AG04450 (cell line): ENCODE measurements around the gene TMBIM4. TPM values are rescaled to one million over a fixed set of nuclear protein-coding genes. Genes with fewer than 3 reads are reported as not detected.

Experiments
- CTCF ChIA-PET: fragments of 300-600, 350-600 bp; formaldehyde crosslinking; extraction: SDS; loops from one replicate; lab custom pipeline; 2022; ENCODE audit warnings: antibody characterized with exemption, inconsistent platforms; lab: Charles Lee
- POLR2A ChIA-PET: fragments of 350-600 bp; formaldehyde crosslinking; extraction: SDS; loops from one replicate; lab custom pipeline; 2021; ENCODE audit warnings: antibody characterized with exemption, inconsistent platforms; lab: Yijun Ruan, JAX
- DNase-seq: peaks from one replicate; pipeline ENCODE4 v3.0.0-alpha.2; 2011; ENCODE audit warnings: low read depth, low spot score
- H3K27ac ChIP-seq: one replicate; pipeline ENCODE4 v1.5.1; 2012; ENCODE audit warnings: low read depth, low read length, control low read depth
- H3K27me3 ChIP-seq: one replicate; pipeline ENCODE4 v1.6.0; 2012; ENCODE audit warnings: low read length; ENCODE audit not compliant: control insufficient read depth, insufficient read depth
- H3K4me3 ChIP-seq: 2 replicates; pipeline ENCODE4 v1.5.1; 2011; ENCODE audit warnings: mild to moderate bottlenecking, low read depth, low read length, control low read depth
- H3K9me3 ChIP-seq: 2 replicates; pipeline ENCODE4 v1.5.1; 2012; ENCODE audit warnings: low read length; ENCODE audit not compliant: control insufficient read depth, insufficient read depth
- CTCF ChIP-seq: IDR thresholded peaks from 2 replicates; pipeline ENCODE4 v1.5.1; 2011; ENCODE audit warnings: low read depth, low read length, control low read depth, inconsistent platforms
- polyA plus RNA-seq: library from polyadenylated mRNA; depleted of rRNA; stranded (reverse); fragments of >200 nt; gene quantifications from 2 replicates; pipeline ENCODE4 v1.2.3, GENCODE V29; 2011

TMBIM4 gene
- polyA plus RNA-seq, 1 experiment: 140 TPM

GRCh38 chr12:66196806-66197205 lies 27.0 kb upstream of the TMBIM4 start:
- no peak for DNase-seq
- H3K27ac ChIP-seq: no peak overlapping the region
- POLR2A ChIA-PET: no interaction called here
- CTCF ChIA-PET: no interaction called here
- H3K9me3 ChIP-seq: peaks cover 3% of the 10 kb centered on the region; the same call in 1 of the 2 replicates
- no peaks in the 10 kb centered on the region for H3K27me3 ChIP-seq
- TF ChIP-seq CTCF: no peak
- H3K4me3 ChIP-seq: no peak overlapping the region

- no peak for DNase-seq
- no peak overlapping the region for H3K27ac ChIP-seq
- TF ChIP-seq CTCF: no peak
- H3K4me3 ChIP-seq: no peak overlapping the region
- CTCF ChIA-PET: interaction anchor here (0.6 kb wide), 1 partner anchor 1398 kb away, joined by 3 read pairs; no protein-coding TSS in a partner anchor
- POLR2A ChIA-PET: no interaction called here
- H3K27me3 ChIP-seq: no peaks in the 10 kb centered on the region
- peaks cover 2% of the 10 kb centered on the region; the same call in 1 of the 2 replicates for H3K9me3 ChIP-seq
Measured at GRCh38 chr12:66195242-66195641, 25.4 kb upstream of the TMBIM4 start.

GRCh38 chr12:66194122-66194521 lies 24.3 kb upstream of the TMBIM4 start:
- no peak for DNase-seq
- Histone ChIP-seq H3K4me3 (no peak overlapping the region), H3K27ac (no peak overlapping the region), H3K9me3 (no peaks in the 10 kb centered on the region; the same call in 1 of the 2 replicates), H3K27me3 (no peaks in the 10 kb centered on the region)
- ChIA-PET CTCF (no interaction called here), POLR2A (no interaction called here)
- no peak for TF ChIP-seq CTCF

- no peak for TF ChIP-seq CTCF
- no peak for DNase-seq
- CTCF ChIA-PET: interaction anchor here (0.5 to 1.8 kb wide), 3 partner anchors 51 to 729 kb away, joined by 3 to 5 read pairs (median 3); no protein-coding TSS in a partner anchor
- POLR2A ChIA-PET: interaction anchor here (0.5 kb wide), 1 partner anchor 43 kb away, joined by 9 read pairs; no protein-coding TSS in a partner anchor
- H3K27ac ChIP-seq: no peak overlapping the region
- H3K9me3 ChIP-seq: no peaks in the 10 kb centered on the region; the same call in 1 of the 2 replicates
- H3K27me3 ChIP-seq: peaks cover 2% of the 10 kb centered on the region
- no peak overlapping the region for H3K4me3 ChIP-seq
Measured at GRCh38 chr12:66191547-66192126, 21.8 kb upstream of the TMBIM4 start.
